ENCODE measurements around the gene PDZK1IP1. TPM values are rescaled to one million over a fixed set of nuclear protein-coding genes. Genes with fewer than 3 reads are reported as not detected.
A peak's percentile ranks its signal among the peaks of the same experiment; 100 is the strongest.

The PDZK1IP1 gene
- total RNA-seq, 1 donor from 2014 or later: not detected

- Mint-ChIP-seq H3K4me1 (ENCODE audit: unreplicated experiment) (peaks cover 49% of the 10 kb centered on the region), H3K27me3 (ENCODE audit: unreplicated experiment) (peaks cover 5% of the 10 kb centered on the region), H3K27ac (ENCODE audit: unreplicated experiment) (peak overlapping the region; percentile 81), H3K4me3 (ENCODE audit: unreplicated experiment) (peak overlapping the region; percentile 43), H3K9me3 (ENCODE audit: unreplicated experiment) (no peaks in the 10 kb centered on the region), H3K36me3 (ENCODE audit: low read depth, unreplicated experiment) (peaks cover 29% of the 10 kb centered on the region)
- TF ChIP-seq CTCF (IDR thresholded peaks at IDR 0.05; ENCODE audit: unreplicated experiment): no peak
- DNase-seq (ENCODE audit: low spot score): no peak
Observed at GRCh38 chr1:47216278-47217059, 26.6 kb upstream of the PDZK1IP1 start.

GRCh38 chr1:47215713-47216112 lies 25.9 kb upstream of the PDZK1IP1 start:
- peaks cover 47% of the 10 kb centered on the region for H3K4me1 Mint-ChIP-seq (ENCODE audit: unreplicated experiment)
- peak overlapping the region; percentile 3 for H3K27ac Mint-ChIP-seq (ENCODE audit: unreplicated experiment)
- no peak overlapping the region for H3K4me3 Mint-ChIP-seq (ENCODE audit: unreplicated experiment)
- TF ChIP-seq CTCF (IDR thresholded peaks at IDR 0.05; ENCODE audit: unreplicated experiment): no peak
- H3K9me3 Mint-ChIP-seq (ENCODE audit: unreplicated experiment): no peaks in the 10 kb centered on the region
- H3K27me3 Mint-ChIP-seq (ENCODE audit: unreplicated experiment): peaks cover 5% of the 10 kb centered on the region
- no peak for DNase-seq (ENCODE audit: low spot score)
- peaks cover 32% of the 10 kb centered on the region for H3K36me3 Mint-ChIP-seq (ENCODE audit: low read depth, unreplicated experiment)

- Mint-ChIP-seq H3K4me3 (ENCODE audit: unreplicated experiment) (no peak overlapping the region), H3K27ac (ENCODE audit: unreplicated experiment) (no peak overlapping the region), H3K9me3 (ENCODE audit: unreplicated experiment) (no peaks in the 10 kb centered on the region), H3K36me3 (ENCODE audit: low read depth, unreplicated experiment) (peaks cover 39% of the 10 kb centered on the region), H3K27me3 (ENCODE audit: unreplicated experiment) (peaks cover 11% of the 10 kb centered on the region), H3K4me1 (ENCODE audit: unreplicated experiment) (peaks cover 46% of the 10 kb centered on the region)
- DNase-seq (ENCODE audit: low spot score): no peak
- TF ChIP-seq CTCF (IDR thresholded peaks at IDR 0.05; ENCODE audit: unreplicated experiment): no peak
Observed at GRCh38 chr1:47214549-47214948, 24.7 kb upstream of the PDZK1IP1 start.

- H3K36me3 Mint-ChIP-seq (ENCODE audit: low read depth, unreplicated experiment): peaks cover 32% of the 10 kb centered on the region
- H3K4me3 Mint-ChIP-seq (ENCODE audit: unreplicated experiment): no peak overlapping the region
- DNase-seq (ENCODE audit: low spot score): no peak
- H3K27me3 Mint-ChIP-seq (ENCODE audit: unreplicated experiment): peaks cover 15% of the 10 kb centered on the region
- H3K9me3 Mint-ChIP-seq (ENCODE audit: unreplicated experiment): no peaks in the 10 kb centered on the region
- TF ChIP-seq CTCF (IDR thresholded peaks at IDR 0.05; ENCODE audit: unreplicated experiment): no peak
- peaks cover 47% of the 10 kb centered on the region for H3K4me1 Mint-ChIP-seq (ENCODE audit: unreplicated experiment)
- no peak overlapping the region for H3K27ac Mint-ChIP-seq (ENCODE audit: unreplicated experiment)
Observed at GRCh38 chr1:47213230-47213963, 23.6 kb upstream of the PDZK1IP1 start.
